ENCODE measurements around the gene PACS1. TPM values are rescaled to one million over a fixed set of nuclear protein-coding genes. Genes with fewer than 3 reads are reported as not detected.

The PACS1 gene
- total RNA-seq, 4 donors from 2014 or later = 32.0 to 62.7 (median 51.8) TPM

- Histone ChIP-seq H3K4me3 (no peak overlapping the region), H3K27me3 (no peaks in the 10 kb centered on the region), H3K36me3 (no peaks in the 10 kb centered on the region), H3K4me1 (no peaks in the 10 kb centered on the region), H3K9me3 (no peaks in the 10 kb centered on the region), H3K27ac (no peak overlapping the region)
- TF ChIP-seq EP300 (IDR thresholded peaks at IDR 0.05) (no peak), CTCF (IDR thresholded peaks at IDR 0.05) (no peak), POLR2A (IDR thresholded peaks at IDR 0.05) (no peak)
- WGBS, 2 donors = 63 to 64% methylated on average over 8 of the region's 8 CpGs
- no peak for DNase-seq (ENCODE audit: low spot score in 2 of 2)
These were observed 102.1 kb downstream of the PACS1 start for GRCh38 chr11:66172146-66172545.

DNA sequence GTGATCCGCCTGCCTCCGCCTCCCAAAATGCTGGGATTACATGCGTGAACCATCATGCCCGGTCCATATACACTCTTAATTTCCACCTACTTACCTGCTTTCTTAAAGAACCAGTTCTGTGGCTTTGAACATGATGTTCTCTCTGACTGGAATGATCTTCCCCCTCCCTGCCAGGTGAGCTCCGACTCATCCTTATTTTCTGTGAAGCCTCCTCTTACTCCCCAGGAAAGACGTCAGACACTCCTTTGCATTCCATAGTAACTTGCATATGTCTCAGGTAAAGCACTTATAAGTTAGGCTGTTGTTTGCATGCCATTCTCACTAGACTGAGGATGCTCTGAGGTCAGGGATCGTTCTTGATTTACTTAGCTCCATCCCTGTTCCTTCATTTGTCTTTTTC is 106.6 kb downstream of the PACS1 start:
- Histone ChIP-seq H3K27me3 (no peaks in the 10 kb centered on the region), H3K36me3 (no peaks in the 10 kb centered on the region), H3K4me1 (peaks cover 0 to 6% (median 0%) of the 10 kb centered on the region in 4 donors), H3K9me3 (no peaks in the 10 kb centered on the region), H3K27ac (no peak overlapping the region), H3K4me3 (no peak overlapping the region)
- no peak for DNase-seq (ENCODE audit: low spot score in 2 of 2)
- WGBS, 2 donors = 85 to 89% methylated on average over 7 of the region's 7 CpGs
- no peak for TF ChIP-seq EP300 (IDR thresholded peaks at IDR 0.05)

DNA sequence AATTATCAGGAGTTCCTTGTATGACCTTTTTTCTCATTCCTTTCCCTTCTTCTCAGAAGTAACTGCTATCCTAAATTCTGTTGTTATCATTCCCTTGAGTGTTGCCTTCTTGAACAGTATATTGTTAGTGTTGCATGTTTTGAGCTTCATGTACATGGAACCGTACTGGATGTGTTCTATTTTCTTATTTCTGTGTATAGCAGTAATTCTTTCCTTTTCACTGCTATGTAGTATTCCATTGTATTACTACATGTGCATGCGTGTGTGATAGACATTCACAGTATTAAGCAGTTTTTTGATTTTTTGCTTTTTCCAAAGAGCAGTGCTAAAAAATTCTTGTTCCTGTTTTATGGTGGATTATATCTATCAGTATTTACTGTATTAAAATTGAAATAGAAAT is 108.1 kb downstream of the PACS1 start:
- TF ChIP-seq POLR2A (IDR thresholded peaks at IDR 0.05) (no peak), EP300 (IDR thresholded peaks at IDR 0.05) (no peak), CTCF (IDR thresholded peaks at IDR 0.05) (no peak)
- 95 to 100% methylated on average over 2 of the region's 2 CpGs for WGBS, 2 donors

GRCh38 chr11:66178871-66179270 is 108.8 kb downstream of the PACS1 start:
- no peak overlapping the region for H3K4me3 ChIP-seq
- no peak for DNase-seq (ENCODE audit: low spot score in 2 of 2)
- H3K27ac ChIP-seq = no peak overlapping the region
- no peaks in the 10 kb centered on the region for H3K27me3 ChIP-seq
- TF ChIP-seq CTCF (IDR thresholded peaks at IDR 0.05) (no peak), POLR2A (IDR thresholded peaks at IDR 0.05) (no peak), EP300 (IDR thresholded peaks at IDR 0.05) (no peak)
- peaks cover 0 to 6% (median 2%) of the 10 kb centered on the region in 4 donors for H3K4me1 ChIP-seq
- no peaks in the 10 kb centered on the region for H3K9me3 ChIP-seq
- H3K36me3 ChIP-seq = no peaks in the 10 kb centered on the region

More for the DNA sequence above, 108.1 kb downstream of the PACS1 start:
- H3K27me3 ChIP-seq = no peaks in the 10 kb centered on the region
- no peaks in the 10 kb centered on the region for H3K9me3 ChIP-seq
- H3K36me3 ChIP-seq = no peaks in the 10 kb centered on the region
- H3K4me3 ChIP-seq = no peak overlapping the region
- H3K27ac ChIP-seq = no peak overlapping the region
- no peak for DNase-seq (ENCODE audit: low spot score in 2 of 2)
- peaks cover 0 to 6% (median 0%) of the 10 kb centered on the region in 4 donors for H3K4me1 ChIP-seq

DNA sequence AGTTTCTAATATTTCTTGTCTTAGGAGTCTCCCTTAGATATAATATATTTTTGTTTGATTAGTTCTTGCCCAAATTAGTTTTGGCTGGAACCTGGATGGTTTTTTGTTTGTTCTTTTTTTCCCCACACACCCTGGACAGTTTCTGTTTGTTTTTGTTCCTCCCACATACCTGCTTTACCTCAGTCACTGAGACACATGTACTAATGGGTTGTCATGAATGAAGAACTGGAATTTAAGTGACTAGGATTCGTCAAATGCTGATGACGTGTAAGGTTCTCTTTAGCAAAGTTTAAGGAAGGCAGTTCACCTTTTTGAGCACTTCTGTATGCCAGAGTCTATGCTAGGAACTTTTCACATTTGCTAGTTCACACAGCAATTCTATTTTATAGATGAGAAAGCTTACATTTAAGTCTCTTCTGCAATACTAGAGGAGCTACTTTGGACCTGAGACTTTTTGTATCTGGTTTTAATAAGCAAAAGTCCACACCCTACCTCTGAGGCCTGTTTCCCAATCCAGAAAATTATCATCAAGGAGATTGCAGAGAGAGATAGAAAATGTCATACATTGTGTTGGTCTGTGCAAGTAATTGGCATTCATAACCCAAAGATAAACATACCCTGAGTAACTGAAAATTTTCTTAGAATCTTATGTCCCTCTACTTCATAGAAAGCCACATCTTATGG is 111.7 kb downstream of the PACS1 start:
- Histone ChIP-seq H3K4me3 (no peak overlapping the region), H3K27ac (no peak overlapping the region), H3K4me1 (peaks cover 0 to 6% (median 2%) of the 10 kb centered on the region in 4 donors), H3K36me3 (no peaks in the 10 kb centered on the region), H3K9me3 (no peaks in the 10 kb centered on the region), H3K27me3 (no peaks in the 10 kb centered on the region)
- no peak for DNase-seq (ENCODE audit: low spot score in 2 of 2)
- TF ChIP-seq CTCF (IDR thresholded peaks at IDR 0.05) (no peak), EP300 (IDR thresholded peaks at IDR 0.05) (no peak), POLR2A (IDR thresholded peaks at IDR 0.05) (no peak)
- WGBS, 2 donors = 86 to 98% methylated on average over 2 of the region's 2 CpGs
